HG03060 (cell line): ENCODE measurements around the gene GNG3.
A peak's percentile ranks its signal among the peaks of the same experiment; 100 is the strongest.

Experiments
- ATAC-seq: cut with Tn5 transposase; IDR thresholded peaks from one replicate; pipeline ENCODE4 v1.9.1; 2021; ENCODE audit warnings: low read depth, moderate number of reproducible peaks; ENCODE audit not compliant: unreplicated experiment

Gene GNG3

GRCh38 chr11:62753736-62754603 is 46.5 kb downstream of the GNG3 start, which contains the start of gene ZBTB3:
TSS of gene ZBTB3 (minus strand) at chr11:62754160. CDS start at chr11:62753664, 496 bp downstream.
- ATAC-seq: peak; percentile 94

DNA sequence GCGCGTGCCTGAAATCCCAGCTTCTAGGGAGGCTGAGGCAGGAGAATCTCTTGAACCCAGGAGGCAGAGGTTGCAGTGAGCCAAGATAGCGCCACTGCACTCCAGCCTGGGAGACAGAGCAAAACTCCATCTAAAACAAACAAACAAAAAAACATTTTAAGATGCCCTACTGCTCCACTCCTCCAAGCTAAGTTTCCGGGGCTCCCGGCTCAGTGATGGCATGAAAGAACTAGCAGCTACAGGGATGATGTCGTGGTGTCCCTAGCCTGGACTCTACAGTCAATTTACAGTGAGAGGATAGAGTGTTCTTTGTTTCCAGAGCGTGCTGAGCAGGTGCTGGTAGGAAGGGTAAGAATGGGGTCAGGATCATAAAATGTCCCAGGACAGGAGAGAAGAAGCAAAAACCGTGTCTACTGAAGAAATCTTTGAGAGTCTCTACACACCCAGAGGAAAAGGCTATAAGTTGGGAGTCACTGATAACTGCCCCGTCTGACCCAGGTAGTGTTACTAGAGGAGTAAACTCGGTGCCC is 47.7 kb downstream of the GNG3 start:
- ATAC-seq: no peak

GRCh38 chr11:62757846-62758788 is 50.6 kb downstream of the GNG3 start:
- no peak for ATAC-seq
